ENCODE results near the gene PEAK1.

Gene PEAK1

DNA sequence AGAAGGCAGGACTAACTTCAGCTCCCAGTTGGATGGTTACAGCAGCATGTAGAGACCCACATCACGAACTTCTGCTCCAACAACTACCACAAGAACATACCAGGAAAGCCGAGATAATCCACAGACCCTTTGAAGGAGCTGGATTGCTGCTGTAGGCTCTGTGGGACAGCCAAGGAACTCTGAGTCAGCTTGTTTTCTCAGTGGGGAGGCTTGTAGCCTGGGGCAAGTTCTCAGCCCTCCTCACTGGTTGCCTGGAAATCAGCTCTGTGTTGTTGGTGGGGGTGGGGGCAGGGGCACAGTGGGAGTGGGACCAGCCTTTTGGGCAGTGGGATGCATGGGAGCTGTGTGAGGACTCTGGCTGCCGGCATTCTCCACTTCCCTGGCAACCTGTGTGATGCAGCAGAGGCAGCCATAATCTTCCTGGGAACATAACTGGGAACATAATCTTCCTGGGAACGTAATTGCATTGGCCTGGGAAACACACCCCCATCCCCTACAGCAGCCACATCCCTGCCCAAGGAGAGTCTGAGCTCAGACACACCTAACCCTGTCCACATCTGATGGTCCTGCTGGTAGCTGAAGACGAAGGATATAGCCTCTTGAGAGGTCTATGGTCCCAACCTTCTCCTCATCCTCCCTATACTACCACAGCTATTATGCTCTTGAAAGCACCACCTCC lies 153.1 kb downstream of the PEAK1 start:
- TF ChIP-seq, protein P1, sequence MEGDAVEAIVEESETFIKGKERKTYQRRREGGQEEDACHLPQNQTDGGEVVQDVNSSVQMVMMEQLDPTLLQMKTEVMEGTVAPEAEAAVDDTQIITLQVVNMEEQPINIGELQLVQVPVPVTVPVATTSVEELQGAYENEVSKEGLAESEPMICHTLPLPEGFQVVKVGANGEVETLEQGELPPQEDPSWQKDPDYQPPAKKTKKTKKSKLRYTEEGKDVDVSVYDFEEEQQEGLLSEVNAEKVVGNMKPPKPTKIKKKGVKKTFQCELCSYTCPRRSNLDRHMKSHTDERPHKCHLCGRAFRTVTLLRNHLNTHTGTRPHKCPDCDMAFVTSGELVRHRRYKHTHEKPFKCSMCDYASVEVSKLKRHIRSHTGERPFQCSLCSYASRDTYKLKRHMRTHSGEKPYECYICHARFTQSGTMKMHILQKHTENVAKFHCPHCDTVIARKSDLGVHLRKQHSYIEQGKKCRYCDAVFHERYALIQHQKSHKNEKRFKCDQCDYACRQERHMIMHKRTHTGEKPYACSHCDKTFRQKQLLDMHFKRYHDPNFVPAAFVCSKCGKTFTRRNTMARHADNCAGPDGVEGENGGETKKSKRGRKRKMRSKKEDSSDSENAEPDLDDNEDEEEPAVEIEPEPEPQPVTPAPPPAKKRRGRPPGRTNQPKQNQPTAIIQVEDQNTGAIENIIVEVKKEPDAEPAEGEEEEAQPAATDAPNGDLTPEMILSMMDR (IDR thresholded peaks at IDR 0.05; ENCODE audit: control insufficient read depth, insufficient read depth, low read depth, low read length, missing control alignments) = no peak
- peak; percentile 92 for DNase-seq (ENCODE audit: low read depth)
- H3K4me3 ChIP-seq (ENCODE audit: control insufficient read depth, low read depth, low read length) = no peak overlapping the region

GRCh38 chr15:77255385-77255784 lies 164.5 kb downstream of the PEAK1 start:
- TF ChIP-seq, protein P1 (IDR thresholded peaks at IDR 0.05; ENCODE audit: control insufficient read depth, insufficient read depth, low read depth, low read length, missing control alignments) = no peak
- DNase-seq (ENCODE audit: low read depth) = no peak
- no peak overlapping the region for H3K4me3 ChIP-seq (ENCODE audit: control insufficient read depth, low read depth, low read length)

DNA sequence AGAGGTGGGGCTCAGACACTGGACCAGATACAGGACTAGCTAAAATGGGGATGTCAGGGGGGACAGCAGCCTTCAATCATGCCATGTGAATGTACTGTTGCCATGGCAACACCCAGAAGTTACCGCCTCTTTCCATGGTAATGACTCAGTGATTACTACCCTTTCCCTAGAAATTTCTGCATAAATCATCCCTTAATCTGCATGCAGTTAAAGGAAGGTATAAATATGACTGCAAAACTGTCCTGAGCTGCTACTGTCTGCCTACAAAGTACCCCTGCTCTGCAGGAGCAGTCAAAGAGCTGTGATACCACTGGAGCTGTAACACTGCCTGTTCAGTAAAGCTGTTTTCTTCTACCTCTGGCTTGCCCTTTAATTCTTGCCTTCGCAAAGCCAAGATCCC lies 168.2 kb downstream of the PEAK1 start:
- TF ChIP-seq, protein P1 (IDR thresholded peaks at IDR 0.05; ENCODE audit: control insufficient read depth, insufficient read depth, low read depth, low read length, missing control alignments) = no peak
- DNase-seq (ENCODE audit: low read depth) = no peak
- no peak overlapping the region for H3K4me3 ChIP-seq (ENCODE audit: control insufficient read depth, low read depth, low read length)

GRCh38 chr15:77247116-77247515 lies 172.8 kb downstream of the PEAK1 start:
- no peak for DNase-seq (ENCODE audit: low read depth)
- TF ChIP-seq, protein P1 (IDR thresholded peaks at IDR 0.05; ENCODE audit: control insufficient read depth, insufficient read depth, low read depth, low read length, missing control alignments) = no peak
- no peak overlapping the region for H3K4me3 ChIP-seq (ENCODE audit: control insufficient read depth, low read depth, low read length)

- no peak for DNase-seq (ENCODE audit: low read depth)
- H3K4me3 ChIP-seq (ENCODE audit: control insufficient read depth, low read depth, low read length) = no peak overlapping the region
- TF ChIP-seq, protein P1 (IDR thresholded peaks at IDR 0.05; ENCODE audit: control insufficient read depth, insufficient read depth, low read depth, low read length, missing control alignments) = no peak
Observed at GRCh38 chr15:77243716-77244401, 176.0 kb downstream of the PEAK1 start.

DNA sequence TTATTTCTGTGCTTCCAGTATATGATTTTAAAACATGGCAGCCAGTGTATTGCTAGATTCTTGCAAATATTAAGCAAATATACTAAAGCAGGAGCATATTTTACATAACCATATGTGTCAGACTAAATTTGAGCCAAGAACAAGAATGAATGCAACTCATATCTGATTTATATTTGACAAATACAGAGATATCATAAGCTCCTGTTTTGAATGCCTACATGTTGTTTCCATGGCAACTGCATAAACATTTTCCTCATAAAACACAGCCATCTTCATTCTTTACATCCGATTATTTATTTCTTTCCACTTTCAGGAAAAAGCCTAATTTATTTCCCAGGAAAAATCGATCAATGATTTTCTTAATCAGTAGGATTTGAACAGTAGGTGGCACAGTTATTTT lies 176.8 kb downstream of the PEAK1 start:
- TF ChIP-seq, protein P1 (IDR thresholded peaks at IDR 0.05; ENCODE audit: control insufficient read depth, insufficient read depth, low read depth, low read length, missing control alignments) = no peak
- no peak overlapping the region for H3K4me3 ChIP-seq (ENCODE audit: control insufficient read depth, low read depth, low read length)

More for the DNA sequence above, 176.8 kb downstream of the PEAK1 start:
- no peak for DNase-seq (ENCODE audit: low read depth)

Data from AG09309 (cell line).